SK-N-SH (cell line): Measurements from ENCODE around the gene CPED1. TPM values are rescaled to one million over a fixed set of nuclear protein-coding genes. Genes with fewer than 3 reads are reported as not detected.

ENCODE experiments used
- CTCF ChIA-PET: fragments of 300-600, 350-600 bp; formaldehyde crosslinking; extraction: SDS; loops from one replicate; lab custom pipeline; 2021; lab: Yijun Ruan, JAX
- POLR2A ChIA-PET: fragments of 350-600 bp; sonication (Branson Sonifier 250); formaldehyde crosslinking; extraction: SDS; loops from one replicate; lab custom pipeline; 2020; ENCODE audit warnings: antibody characterized with exemption, inconsistent platforms; lab: Yijun Ruan, JAX
- DNase-seq: peaks from one replicate; pipeline ENCODE4 v3.0.0; 2012
- H2AFZ ChIP-seq: fragments of 200-600 bp; sonication (generic); 2 replicates; pipeline ENCODE4 v1.8.1; 2016; ENCODE audit warnings: antibody characterized with exemption, mild to moderate bottlenecking, low read depth
- H3F3A ChIP-seq: fragments of 200-600 bp; sonication (generic); replicated peaks from 2 replicates; pipeline ENCODE3; 2016; ENCODE audit warnings: antibody characterized with exemption, mild to moderate bottlenecking; ENCODE audit not compliant: insufficient read depth
- H3K27ac ChIP-seq, 2 experiments: fragments of 200-500 bp in 1 of 2; fragments of 200-600 bp in 1 of 2; sonication (Bioruptor generic) in 1 of 2; sonication (generic), shearing (Covaris generic) in 1 of 2; 2 replicates each; pipeline versions ENCODE4 v1.5.1 to v1.6.1; 2014 to 2016; ENCODE audit warnings: low read depth in 2 of 2, inconsistent platforms in 1 of 2, low read length in 1 of 2, mild to moderate bottlenecking in 1 of 2, mixed read lengths in 1 of 2
- H3K27me3 ChIP-seq: fragments of 200-600 bp; sonication (generic), shearing (Covaris generic); 2 replicates; pipeline ENCODE4 v1.6.1; 2016; ENCODE audit warnings: mixed run types; ENCODE audit not compliant: insufficient read depth
- H3K36me3 ChIP-seq, 2 experiments: fragments of 200-500 bp in 1 of 2; fragments of 200-600 bp in 1 of 2; sonication (Bioruptor generic) in 1 of 2; sonication (generic) in 1 of 2; replicated peaks in 1 of 2; 2 replicates each; pipeline versions ENCODE3 to v1.5.1; 2014 to 2016; ENCODE audit warnings: low read length in 1 of 2, mild to moderate bottlenecking in 1 of 2; ENCODE audit not compliant: insufficient read depth in 2 of 2, control insufficient read depth in 1 of 2
- H3K4me1 ChIP-seq, 2 experiments: fragments of 200-500 bp in 1 of 2; fragments of 200-600 bp in 1 of 2; sonication (Bioruptor generic) in 1 of 2; sonication (generic), shearing (Covaris generic) in 1 of 2; 2 replicates each; pipeline versions ENCODE4 v1.5.1 to v1.6.1; 2014 to 2016; ENCODE audit warnings: low read depth in 1 of 2, low read length in 1 of 2, mixed run types in 1 of 2; ENCODE audit not compliant: insufficient read depth in 2 of 2, control insufficient read depth in 1 of 2
- H3K4me2 ChIP-seq: fragments of 200-600 bp; sonication (generic), shearing (Covaris generic); 2 replicates; pipeline ENCODE4 v1.6.1; 2017; ENCODE audit warnings: mixed run types
- H3K4me3 ChIP-seq, 2 experiments: fragments of 200-500 bp in 1 of 2; fragments of 200-600 bp in 1 of 2; sonication (Bioruptor generic) in 1 of 2; sonication (generic), shearing (Covaris generic) in 1 of 2; 2 replicates each; pipeline versions ENCODE4 v1.5.1 to v1.8.1; 2014 to 2016; ENCODE audit warnings: low read depth in 2 of 2, inconsistent platforms in 1 of 2, low read length in 1 of 2, mild to moderate bottlenecking in 1 of 2, mixed read lengths in 1 of 2, moderate library complexity in 1 of 2
- H3K79me2 ChIP-seq: fragments of 200-600 bp; sonication (generic); 2 replicates; pipeline ENCODE4 v1.8.1; 2017; ENCODE audit warnings: mild to moderate bottlenecking; ENCODE audit not compliant: insufficient read depth
- H3K9ac ChIP-seq: fragments of 200-600 bp; sonication (generic); 2 replicates; pipeline ENCODE4 v1.6.1; 2017; ENCODE audit warnings: mixed run types
- H3K9me2 ChIP-seq: fragments of 200-600 bp; sonication (generic); 2 replicates; pipeline ENCODE4 v1.6.1; 2017; ENCODE audit warnings: mixed run types
- H3K9me3 ChIP-seq: fragments of 200-600 bp; sonication (generic); 2 replicates; pipeline ENCODE4 v1.6.1; 2017; ENCODE audit warnings: mixed run types, mild to moderate bottlenecking, moderate library complexity
- H4K20me1 ChIP-seq: fragments of 200-600 bp; sonication (generic); 2 replicates; pipeline ENCODE4 v1.6.1; 2017; ENCODE audit warnings: mild to moderate bottlenecking, mixed run types; ENCODE audit not compliant: insufficient read depth
- ELF1 ChIP-seq: IDR thresholded peaks from 2 replicates; pipeline ENCODE4 v1.4.0; 2012
- FOSL2 ChIP-seq: IDR thresholded peaks from 2 replicates; pipeline ENCODE4 v1.4.0; 2012; ENCODE audit warnings: low read depth, mild to moderate bottlenecking, moderate library complexity, borderline replicate concordance
- FOXM1 ChIP-seq: IDR thresholded peaks from 2 replicates; pipeline ENCODE4 v1.4.0; 2012; ENCODE audit warnings: low read depth, mild to moderate bottlenecking
- GABPA ChIP-seq: IDR thresholded peaks from 2 replicates; pipeline ENCODE4 v1.4.0; 2012; ENCODE audit warnings: low read depth, mild to moderate bottlenecking
- JUND ChIP-seq: IDR thresholded peaks from 2 replicates; pipeline ENCODE4 v1.4.0; 2012
- MXI1 ChIP-seq: IDR thresholded peaks from 2 replicates; pipeline ENCODE4 v1.6.1; 2012; ENCODE audit warnings: mild to moderate bottlenecking, low read depth, low read length, improper control_type of control experiment
- NFIC ChIP-seq: IDR thresholded peaks from 2 replicates; pipeline ENCODE4 v1.4.0; 2012; ENCODE audit warnings: borderline replicate concordance
- RCOR1 ChIP-seq: fragments of 150-350 bp; IDR thresholded peaks from 2 replicates; pipeline ENCODE4 v1.6.1; 2017; ENCODE audit warnings: antibody characterized with exemption, low read length
- RXRA ChIP-seq: IDR thresholded peaks from 2 replicates; pipeline ENCODE4 v1.4.0; 2012; ENCODE audit warnings: low read depth, mild to moderate bottlenecking, borderline replicate concordance
- TAF1 ChIP-seq: IDR thresholded peaks from 2 replicates; pipeline ENCODE4 v1.6.1; 2012; ENCODE audit warnings: low read depth, mild to moderate bottlenecking, low read length, moderate library complexity, borderline replicate concordance
- TCF12 ChIP-seq: IDR thresholded peaks from 2 replicates; pipeline ENCODE4 v1.4.0; 2012
- USF1 ChIP-seq: IDR thresholded peaks from 2 replicates; pipeline ENCODE4 v1.4.0; 2012; ENCODE audit warnings: low read depth, borderline replicate concordance
- WGBS: methylation state at CpG from one replicate; pipeline ENCODE4 v1.1.6; 2017; ENCODE audit warnings: low lambda C conversion rate; 5-methylcytosine and 5-hydroxymethylcytosine counted together
- polyA plus RNA-seq, 3 experiments: library from polyadenylated mRNA; depleted of rRNA; stranded (reverse); fragments of >200 nt; gene quantifications; 2 replicates each; pipeline ENCODE4 v1.2.3, GENCODE V29; 2012
- TF ChIP-seq, protein P1 (sequence below): IDR thresholded peaks from 2 replicates; pipeline ENCODE4 v1.4.0; 2012; ENCODE audit warnings: low read depth
- TF ChIP-seq, protein P2 (sequence below): fragments of 200-600 bp; sonication (generic); IDR thresholded peaks from 2 replicates; pipeline ENCODE4 v1.6.1; 2017; ENCODE audit warnings: antibody characterized with exemption, mild to moderate bottlenecking, moderate library complexity
- TF ChIP-seq, protein P3 (sequence below): IDR thresholded peaks from 2 replicates; pipeline ENCODE4 v1.4.0; 2012; ENCODE audit warnings: low read depth, borderline replicate concordance
- TF ChIP-seq, protein P4 (sequence below): IDR thresholded peaks from 2 replicates; pipeline ENCODE4; 2012

CPED1 gene
- polyA plus RNA-seq, 1 of the 3 experiments (the other 2 are of a cell fraction), result 4.4 TPM

- Histone ChIP-seq H3K4me2 (no peak overlapping the region), H3F3A (no peaks in the 10 kb centered on the region), H3K79me2 (no peaks in the 10 kb centered on the region), H3K36me3 (no peaks in the 10 kb centered on the region), H4K20me1 (no peaks in the 10 kb centered on the region), H3K9ac (no peak overlapping the region), H3K27ac (no peak overlapping the region), H2AFZ (peak overlapping the region; percentile 58), H3K9me3 (no peaks in the 10 kb centered on the region), H3K4me3 (no peak overlapping the region), H3K27me3 (no peaks in the 10 kb centered on the region), H3K9me2 (no peaks in the 10 kb centered on the region), H3K4me1 (peaks cover 0 to 2% of the 10 kb centered on the region in 2 experiments; a peak in 1 of 4 replicates)
- no peak for DNase-seq
- CTCF ChIA-PET, result interaction anchor here (0.7 to 18.1 kb wide), 11 partner anchors 8 to 284 kb away, joined by 3 to 397 read pairs (median 3); partner anchors contain the start of gene CPED1
- POLR2A ChIA-PET, result interaction anchor here (1.9 kb wide), 1 partner anchor 87 kb away, joined by 7 read pairs; the partner anchor contains the start of gene CPED1
- TF ChIP-seq TAF1 (no peak), MXI1 (no peak), RCOR1 (no peak), JUND (no peak), GABPA (no peak), FOXM1 (no peak), ELF1 (no peak)
- TF ChIP-seq, protein P1, sequence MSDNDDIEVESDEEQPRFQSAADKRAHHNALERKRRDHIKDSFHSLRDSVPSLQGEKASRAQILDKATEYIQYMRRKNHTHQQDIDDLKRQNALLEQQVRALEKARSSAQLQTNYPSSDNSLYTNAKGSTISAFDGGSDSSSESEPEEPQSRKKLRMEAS, result no peak
- TF ChIP-seq, protein P2, sequence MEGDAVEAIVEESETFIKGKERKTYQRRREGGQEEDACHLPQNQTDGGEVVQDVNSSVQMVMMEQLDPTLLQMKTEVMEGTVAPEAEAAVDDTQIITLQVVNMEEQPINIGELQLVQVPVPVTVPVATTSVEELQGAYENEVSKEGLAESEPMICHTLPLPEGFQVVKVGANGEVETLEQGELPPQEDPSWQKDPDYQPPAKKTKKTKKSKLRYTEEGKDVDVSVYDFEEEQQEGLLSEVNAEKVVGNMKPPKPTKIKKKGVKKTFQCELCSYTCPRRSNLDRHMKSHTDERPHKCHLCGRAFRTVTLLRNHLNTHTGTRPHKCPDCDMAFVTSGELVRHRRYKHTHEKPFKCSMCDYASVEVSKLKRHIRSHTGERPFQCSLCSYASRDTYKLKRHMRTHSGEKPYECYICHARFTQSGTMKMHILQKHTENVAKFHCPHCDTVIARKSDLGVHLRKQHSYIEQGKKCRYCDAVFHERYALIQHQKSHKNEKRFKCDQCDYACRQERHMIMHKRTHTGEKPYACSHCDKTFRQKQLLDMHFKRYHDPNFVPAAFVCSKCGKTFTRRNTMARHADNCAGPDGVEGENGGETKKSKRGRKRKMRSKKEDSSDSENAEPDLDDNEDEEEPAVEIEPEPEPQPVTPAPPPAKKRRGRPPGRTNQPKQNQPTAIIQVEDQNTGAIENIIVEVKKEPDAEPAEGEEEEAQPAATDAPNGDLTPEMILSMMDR, result no peak
- TF ChIP-seq, protein P3, sequence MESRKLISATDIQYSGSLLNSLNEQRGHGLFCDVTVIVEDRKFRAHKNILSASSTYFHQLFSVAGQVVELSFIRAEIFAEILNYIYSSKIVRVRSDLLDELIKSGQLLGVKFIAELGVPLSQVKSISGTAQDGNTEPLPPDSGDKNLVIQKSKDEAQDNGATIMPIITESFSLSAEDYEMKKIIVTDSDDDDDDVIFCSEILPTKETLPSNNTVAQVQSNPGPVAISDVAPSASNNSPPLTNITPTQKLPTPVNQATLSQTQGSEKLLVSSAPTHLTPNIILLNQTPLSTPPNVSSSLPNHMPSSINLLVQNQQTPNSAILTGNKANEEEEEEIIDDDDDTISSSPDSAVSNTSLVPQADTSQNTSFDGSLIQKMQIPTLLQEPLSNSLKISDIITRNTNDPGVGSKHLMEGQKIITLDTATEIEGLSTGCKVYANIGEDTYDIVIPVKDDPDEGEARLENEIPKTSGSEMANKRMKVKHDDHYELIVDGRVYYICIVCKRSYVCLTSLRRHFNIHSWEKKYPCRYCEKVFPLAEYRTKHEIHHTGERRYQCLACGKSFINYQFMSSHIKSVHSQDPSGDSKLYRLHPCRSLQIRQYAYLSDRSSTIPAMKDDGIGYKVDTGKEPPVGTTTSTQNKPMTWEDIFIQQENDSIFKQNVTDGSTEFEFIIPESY, result no peak
- WGBS, result 84% methylated on average over 3 of the region's 3 CpGs
Observed at GRCh38 chr7:121075952-121076349, 87.4 kb downstream of the CPED1 start.

DNA sequence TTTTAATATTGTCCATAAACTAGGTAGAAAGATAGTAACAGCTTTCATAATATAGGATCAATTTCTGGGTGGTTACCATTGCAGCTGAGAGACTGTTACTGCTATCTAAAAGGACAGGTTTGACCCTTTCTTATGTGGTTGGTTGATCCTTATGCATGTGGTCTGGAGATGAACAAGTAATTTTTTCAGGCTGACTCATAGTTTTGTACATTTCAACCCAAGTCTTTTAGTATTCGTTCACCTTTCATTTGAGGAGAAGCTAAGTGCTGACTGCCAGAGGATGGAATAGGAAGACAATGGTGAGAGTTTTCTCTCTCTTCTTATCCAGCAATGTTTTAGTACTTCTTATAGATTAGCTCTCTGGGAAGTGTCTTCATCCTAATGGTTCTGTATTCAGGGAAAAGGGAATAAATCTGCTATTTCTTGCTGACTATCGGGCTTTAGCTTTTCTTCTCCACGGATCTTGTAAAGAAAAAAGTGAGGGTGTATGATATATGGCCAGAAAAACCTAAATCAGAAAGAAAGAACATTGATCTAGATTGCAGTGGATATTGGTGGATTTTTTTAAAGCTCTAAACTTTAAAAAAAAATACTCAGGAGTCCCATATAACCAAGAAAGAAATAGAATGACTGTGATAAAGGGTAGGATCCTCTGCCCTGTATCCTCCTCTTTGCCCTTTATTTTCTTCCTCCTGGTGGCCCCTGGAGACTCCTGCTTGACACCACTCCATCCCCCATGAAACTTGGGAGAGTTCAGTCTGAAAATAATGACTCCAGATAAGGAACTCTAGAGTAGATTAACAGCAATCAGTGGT is 88.0 kb downstream of the CPED1 start:
- CTCF ChIA-PET, result interaction anchor here (0.5 to 18.1 kb wide), 13 partner anchors 8 to 285 kb away, joined by 3 to 397 read pairs (median 3); partner anchors contain the start of gene CPED1
- Histone ChIP-seq H4K20me1 (no peaks in the 10 kb centered on the region), H3K36me3 (no peaks in the 10 kb centered on the region), H2AFZ (peak overlapping the region; percentile 58), H3K4me2 (peak overlapping the region; percentile 53), H3K9me3 (no peaks in the 10 kb centered on the region), H3K4me1 (peaks cover 0 to 2% of the 10 kb centered on the region in 2 experiments; a peak in 1 of 4 replicates), H3K27me3 (no peaks in the 10 kb centered on the region), H3K4me3 (0 out of 4 replicates have a peak overlapping the region, but pooled peaks of 1 of the 2 experiments have one; percentile 23), H3K9me2 (no peaks in the 10 kb centered on the region), H3K79me2 (no peaks in the 10 kb centered on the region), H3F3A (no peaks in the 10 kb centered on the region), H3K9ac (peak overlapping the region; percentile 15; the same call in 1 of the 2 replicates), H3K27ac (peak overlapping the region in 1 of 2 experiments; percentile 56; a peak in 2 of 4 replicates)
- POLR2A ChIA-PET, result interaction anchor here (1.9 kb wide), 1 partner anchor 88 kb away, joined by 7 read pairs; the partner anchor contains the start of gene CPED1
- WGBS, result 61% methylated on average over 3 of the region's 3 CpGs
- DNase-seq, result no peak
- TF ChIP-seq MXI1, result no peak
- TF ChIP-seq TCF12, result peak; percentile 57
- peak; percentile 82 for TF ChIP-seq FOSL2
- 0 out of 2 replicates have a peak, but pooled peaks have one; percentile 31 for TF ChIP-seq RXRA
- TF ChIP-seq, protein P4, sequence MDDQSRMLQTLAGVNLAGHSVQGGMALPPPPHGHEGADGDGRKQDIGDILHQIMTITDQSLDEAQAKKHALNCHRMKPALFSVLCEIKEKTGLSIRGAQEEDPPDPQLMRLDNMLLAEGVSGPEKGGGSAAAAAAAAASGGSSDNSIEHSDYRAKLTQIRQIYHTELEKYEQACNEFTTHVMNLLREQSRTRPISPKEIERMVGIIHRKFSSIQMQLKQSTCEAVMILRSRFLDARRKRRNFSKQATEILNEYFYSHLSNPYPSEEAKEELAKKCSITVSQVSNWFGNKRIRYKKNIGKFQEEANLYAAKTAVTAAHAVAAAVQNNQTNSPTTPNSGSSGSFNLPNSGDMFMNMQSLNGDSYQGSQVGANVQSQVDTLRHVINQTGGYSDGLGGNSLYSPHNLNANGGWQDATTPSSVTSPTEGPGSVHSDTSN, result peak; percentile 40; the same call in 1 of the 2 replicates
- peak; percentile 79 for TF ChIP-seq JUND
- peak; percentile 48; the same call in 1 of the 2 replicates for TF ChIP-seq USF1
- peak; percentile 20; the same call in 1 of the 2 replicates for TF ChIP-seq NFIC
